GM19238 (cell line): Measurements from ENCODE around the gene KMT5B.

Source experiments
- DNase-seq: peaks from one replicate; pipeline ENCODE4 v3.0.0; 2011; ENCODE audit warnings: low spot score; ENCODE audit not compliant: insufficient read length

Gene KMT5B

GRCh38 chr11:68186061-68186460 lies 27.0 kb downstream of the KMT5B start:
- DNase-seq = no peak

GRCh38 chr11:68181719-68182451 lies 31.2 kb downstream of the KMT5B start:
- DNase-seq = no peak

GRCh38 chr11:68179847-68180246 lies 33.2 kb downstream of the KMT5B start:
- DNase-seq = no peak

GRCh38 chr11:68177877-68178276 lies 35.2 kb downstream of the KMT5B start:
- DNase-seq = no peak

- no peak for DNase-seq
Measured at GRCh38 chr11:68173926-68174325, 39.2 kb downstream of the KMT5B start.

- DNase-seq = no peak
Measured at GRCh38 chr11:68169442-68169841, 43.7 kb downstream of the KMT5B start.

GRCh38 chr11:68168694-68169093 lies 44.4 kb downstream of the KMT5B start:
- DNase-seq = no peak

GRCh38 chr11:68167474-68167873 lies 45.6 kb downstream of the KMT5B start:
- DNase-seq = no peak

GRCh38 chr11:68166969-68167368 lies 46.1 kb downstream of the KMT5B start:
- DNase-seq = no peak

GRCh38 chr11:68165601-68166000 lies 47.5 kb downstream of the KMT5B start:
- DNase-seq = no peak

GRCh38 chr11:68164437-68164836 lies 48.7 kb downstream of the KMT5B start:
- DNase-seq = no peak

GRCh38 chr11:68163691-68164090 lies 49.4 kb downstream of the KMT5B start:
- no peak for DNase-seq

- DNase-seq = no peak
Measured at GRCh38 chr11:68160100-68160695, 52.9 kb downstream of the KMT5B start.

- no peak for DNase-seq
Measured at GRCh38 chr11:68159665-68160064, 53.4 kb downstream of the KMT5B start.

- no peak for DNase-seq
Measured at GRCh38 chr11:68159161-68159560, 53.9 kb downstream of the KMT5B start.

GRCh38 chr11:68158580-68158979 lies 54.5 kb downstream of the KMT5B start:
- no peak for DNase-seq

GRCh38 chr11:68153742-68154141 lies 59.4 kb downstream of the KMT5B start:
- DNase-seq = no peak

- DNase-seq = no peak
Measured at GRCh38 chr11:68150037-68150436, 63.1 kb downstream of the KMT5B start.

GRCh38 chr11:68149417-68149816 lies 63.7 kb downstream of the KMT5B start:
- DNase-seq = no peak

GRCh38 chr11:68148879-68149278 lies 64.2 kb downstream of the KMT5B start:
- no peak for DNase-seq

GRCh38 chr11:68148071-68148805 lies 64.9 kb downstream of the KMT5B start:
- no peak for DNase-seq

- no peak for DNase-seq
Measured at GRCh38 chr11:68146704-68147474, 66.2 kb downstream of the KMT5B start.
